Right atrium auricular region (tissue), 2 donors: ENCODE measurements around the gene FAM78A. TPM values are rescaled to one million over a fixed set of nuclear protein-coding genes. Genes with fewer than 3 reads are reported as not detected.

ENCODE experiments used
- DNase-seq: peaks from one replicate; pipeline ENCODE4 v3.0.0-alpha.2; 2019; ENCODE audit warnings: low spot score
- H3K27ac ChIP-seq, 2 donors: fragments of 200-600 bp; sonication (generic); 1 replicate in 1 of 2; 2 replicates in 1 of 2; pipeline ENCODE4 v1.5.1; 2016 to 2019
- H3K27me3 ChIP-seq, 2 donors: fragments of 200-600 bp; sonication (generic); one replicate each; pipeline versions ENCODE4 v1.5.1 to v1.6.0; 2017 to 2019
- H3K36me3 ChIP-seq: fragments of 200-600 bp; sonication (generic); one replicate; pipeline ENCODE4 v1.5.1; 2016
- H3K4me1 ChIP-seq, 2 donors: fragments of 200-600 bp; sonication (generic); one replicate each; pipeline versions ENCODE4 v1.5.1 to v1.6.0; 2017 to 2019
- H3K4me3 ChIP-seq, 2 donors: fragments of 200-600 bp; sonication (generic); 1 replicate in 1 of 2; 2 replicates in 1 of 2; pipeline ENCODE4 v1.5.1; 2017 to 2019; ENCODE audit warnings: mild to moderate bottlenecking in 1 of 2, moderate library complexity in 1 of 2
- H3K9me3 ChIP-seq, 2 donors: fragments of 200-600 bp; sonication (generic); one replicate each; pipeline ENCODE4 v1.5.1; 2019
- total RNA-seq, 2 donors: library from RNA; depleted of rRNA; stranded (reverse); fragments of >200 nt; gene quantifications; one replicate each; pipeline ENCODE4 v1.1.0, GENCODE V29; 2016
- TF ChIP-seq, protein P1 (sequence below), 2 donors: fragments of 200-600 bp; sonication (generic); IDR thresholded peaks; one replicate each; pipeline ENCODE4 v1.5.1; 2019; ENCODE audit warnings: antibody characterized with exemption in 2 of 2

FAM78A gene
- total RNA-seq, 2 donors from 2014 or later, result 31.8 to 55.3 TPM

DNA sequence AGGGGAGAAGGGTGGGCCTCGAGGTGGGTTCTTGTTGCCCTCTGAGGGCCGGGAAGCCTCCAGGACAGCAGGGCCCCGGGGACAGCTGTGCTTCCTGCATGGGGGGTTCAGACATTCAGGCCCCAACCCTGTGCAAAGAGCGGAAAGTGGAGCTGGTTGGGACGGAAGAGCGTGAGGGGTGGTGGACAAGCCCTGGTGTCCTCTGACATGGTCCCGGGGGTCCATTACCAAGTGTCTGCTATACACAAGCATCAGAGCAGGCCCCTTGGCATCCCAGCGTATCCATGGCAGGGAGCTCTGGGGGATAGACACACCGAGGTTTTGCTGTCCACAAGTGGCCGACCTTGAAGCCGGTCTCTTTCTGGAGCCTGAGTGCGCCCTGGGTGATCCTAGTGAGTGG lies 22.5 kb upstream of the FAM78A start:
- TF ChIP-seq, protein P1, sequence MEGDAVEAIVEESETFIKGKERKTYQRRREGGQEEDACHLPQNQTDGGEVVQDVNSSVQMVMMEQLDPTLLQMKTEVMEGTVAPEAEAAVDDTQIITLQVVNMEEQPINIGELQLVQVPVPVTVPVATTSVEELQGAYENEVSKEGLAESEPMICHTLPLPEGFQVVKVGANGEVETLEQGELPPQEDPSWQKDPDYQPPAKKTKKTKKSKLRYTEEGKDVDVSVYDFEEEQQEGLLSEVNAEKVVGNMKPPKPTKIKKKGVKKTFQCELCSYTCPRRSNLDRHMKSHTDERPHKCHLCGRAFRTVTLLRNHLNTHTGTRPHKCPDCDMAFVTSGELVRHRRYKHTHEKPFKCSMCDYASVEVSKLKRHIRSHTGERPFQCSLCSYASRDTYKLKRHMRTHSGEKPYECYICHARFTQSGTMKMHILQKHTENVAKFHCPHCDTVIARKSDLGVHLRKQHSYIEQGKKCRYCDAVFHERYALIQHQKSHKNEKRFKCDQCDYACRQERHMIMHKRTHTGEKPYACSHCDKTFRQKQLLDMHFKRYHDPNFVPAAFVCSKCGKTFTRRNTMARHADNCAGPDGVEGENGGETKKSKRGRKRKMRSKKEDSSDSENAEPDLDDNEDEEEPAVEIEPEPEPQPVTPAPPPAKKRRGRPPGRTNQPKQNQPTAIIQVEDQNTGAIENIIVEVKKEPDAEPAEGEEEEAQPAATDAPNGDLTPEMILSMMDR (IDR thresholded peaks at IDR 0.05), result no peak
- H3K4me1 ChIP-seq, result peaks cover 0 to 56% of the 10 kb centered on the region in 2 donors
- no peak overlapping the region for H3K4me3 ChIP-seq
- H3K36me3 ChIP-seq, result peaks cover 10% of the 10 kb centered on the region
- no peak for DNase-seq
- no peaks in the 10 kb centered on the region for H3K27me3 ChIP-seq
- no peaks in the 10 kb centered on the region for H3K9me3 ChIP-seq
- peak overlapping the region; percentile 87 to 93 for H3K27ac ChIP-seq

DNA sequence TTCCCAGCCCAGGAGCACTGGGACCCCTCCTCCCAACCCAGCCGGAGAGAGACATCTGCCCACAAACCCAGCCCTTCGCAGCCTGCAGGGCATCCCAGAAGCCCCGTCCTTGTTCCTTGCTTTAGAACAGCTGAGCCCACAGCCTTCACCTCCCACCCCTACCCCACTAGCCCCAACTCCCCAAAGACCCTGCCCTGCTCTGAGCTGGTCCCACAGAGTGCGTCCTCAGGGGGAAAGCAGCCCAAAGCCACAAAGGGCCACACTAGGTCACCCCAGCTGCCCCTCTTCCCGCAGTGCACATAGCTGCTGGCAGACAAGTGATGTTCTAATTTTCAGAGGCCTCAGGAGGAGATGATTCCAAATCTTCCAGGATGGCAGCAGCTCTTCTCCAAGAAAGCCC lies 22.0 kb upstream of the FAM78A start:
- peaks cover 0 to 57% of the 10 kb centered on the region in 2 donors for H3K4me1 ChIP-seq
- TF ChIP-seq, protein P1 (IDR thresholded peaks at IDR 0.05), result no peak
- no peak for DNase-seq

DNA sequence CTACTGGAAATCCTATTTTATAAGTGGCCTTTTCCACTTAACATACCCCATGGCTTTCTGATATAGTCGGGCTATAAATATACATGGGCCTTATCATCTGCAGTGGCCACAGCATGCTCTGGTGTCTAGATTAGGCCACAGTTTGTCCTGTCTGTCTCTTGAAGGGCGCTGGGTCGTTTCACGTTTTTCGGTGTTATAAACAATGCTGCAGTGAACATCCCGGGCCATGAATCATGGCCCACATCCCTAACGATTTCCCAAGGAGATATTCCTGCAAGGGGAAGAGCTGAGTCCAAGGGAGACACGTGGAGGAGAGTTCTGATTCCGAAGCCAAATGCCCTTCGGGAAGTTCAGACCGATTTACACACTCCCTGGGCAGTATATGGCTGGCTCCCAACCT lies 21.6 kb upstream of the FAM78A start:
- Histone ChIP-seq H3K27ac (peak overlapping the region; percentile 87 to 93), H3K4me3 (no peak overlapping the region), H3K36me3 (peaks cover 14% of the 10 kb centered on the region), H3K27me3 (no peaks in the 10 kb centered on the region), H3K4me1 (peaks cover 0 to 59% of the 10 kb centered on the region in 2 donors), H3K9me3 (no peaks in the 10 kb centered on the region)
- TF ChIP-seq, protein P1 (IDR thresholded peaks at IDR 0.05), result no peak
- DNase-seq, result no peak

More for the DNA sequence above, 22.0 kb upstream of the FAM78A start:
- H3K27ac ChIP-seq, result peak overlapping the region; percentile 87 to 93
- peaks cover 10% of the 10 kb centered on the region for H3K36me3 ChIP-seq
- no peaks in the 10 kb centered on the region for H3K9me3 ChIP-seq
- no peaks in the 10 kb centered on the region for H3K27me3 ChIP-seq
- H3K4me3 ChIP-seq, result no peak overlapping the region

DNA sequence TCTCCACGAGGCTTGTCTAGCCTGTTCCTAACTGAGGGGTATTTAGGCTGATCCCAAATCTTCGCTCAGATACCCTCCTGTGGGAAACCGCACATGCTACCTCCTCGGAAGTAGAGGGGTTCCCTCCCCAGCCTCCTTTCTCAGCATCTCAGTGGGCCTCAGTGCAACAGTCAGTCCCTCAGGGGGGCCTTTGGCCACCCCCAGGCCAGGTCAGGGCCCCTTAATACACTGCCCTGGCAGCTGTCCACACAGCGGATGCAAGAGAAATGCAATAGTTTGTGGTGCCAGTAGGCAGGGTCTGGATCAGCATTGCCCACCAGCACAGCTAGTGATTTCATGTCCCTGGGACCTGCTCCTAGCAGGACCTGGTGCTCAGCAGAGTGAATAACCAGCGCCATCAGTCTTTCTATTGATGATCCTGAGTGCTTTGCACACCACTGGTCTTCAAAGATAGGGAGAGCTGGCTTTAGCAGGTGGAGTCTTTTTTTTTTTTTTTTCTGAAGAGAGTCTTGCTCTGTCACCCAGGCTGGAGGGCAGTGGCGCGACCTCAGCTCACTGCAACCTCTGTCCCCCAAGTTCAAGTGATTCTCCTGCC lies 20.7 kb upstream of the FAM78A start:
- Histone ChIP-seq H3K27ac (peak overlapping the region; percentile 87 to 93), H3K4me1 (peaks cover 0 to 58% of the 10 kb centered on the region in 2 donors)
- TF ChIP-seq, protein P1 (IDR thresholded peaks at IDR 0.05), result no peak

DNA sequence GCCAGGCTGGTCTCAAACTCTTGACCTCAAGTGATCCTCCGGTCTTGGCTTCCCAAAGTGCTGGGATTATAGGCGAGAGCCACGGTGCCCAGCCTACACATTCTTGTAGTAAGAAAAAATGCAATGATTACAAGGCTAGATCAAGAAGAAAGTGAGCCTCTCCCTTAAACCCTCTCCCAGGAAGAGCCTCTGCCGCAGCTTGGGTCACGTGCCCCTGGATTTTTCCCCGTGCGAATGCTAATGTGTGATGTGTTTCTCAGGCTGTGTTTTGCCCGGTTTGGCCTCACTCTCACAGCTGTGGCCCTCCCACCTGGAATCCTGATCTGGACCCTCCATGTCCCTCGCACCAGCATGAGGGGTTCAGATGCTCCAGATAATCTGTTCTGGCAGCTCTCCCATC lies 20.1 kb upstream of the FAM78A start:
- Histone ChIP-seq H3K36me3 (peaks cover 17% of the 10 kb centered on the region), H3K9me3 (no peaks in the 10 kb centered on the region), H3K27ac (peak overlapping the region; percentile 87 to 93), H3K4me1 (peaks cover 0 to 60% of the 10 kb centered on the region in 2 donors), H3K27me3 (no peaks in the 10 kb centered on the region), H3K4me3 (no peak overlapping the region)
- TF ChIP-seq, protein P1 (IDR thresholded peaks at IDR 0.05), result no peak
- DNase-seq, result no peak

More for the DNA sequence above, 20.7 kb upstream of the FAM78A start:
- no peak overlapping the region for H3K4me3 ChIP-seq
- no peaks in the 10 kb centered on the region for H3K9me3 ChIP-seq
- H3K27me3 ChIP-seq, result no peaks in the 10 kb centered on the region
- DNase-seq, result no peak
- peaks cover 17% of the 10 kb centered on the region for H3K36me3 ChIP-seq

DNA sequence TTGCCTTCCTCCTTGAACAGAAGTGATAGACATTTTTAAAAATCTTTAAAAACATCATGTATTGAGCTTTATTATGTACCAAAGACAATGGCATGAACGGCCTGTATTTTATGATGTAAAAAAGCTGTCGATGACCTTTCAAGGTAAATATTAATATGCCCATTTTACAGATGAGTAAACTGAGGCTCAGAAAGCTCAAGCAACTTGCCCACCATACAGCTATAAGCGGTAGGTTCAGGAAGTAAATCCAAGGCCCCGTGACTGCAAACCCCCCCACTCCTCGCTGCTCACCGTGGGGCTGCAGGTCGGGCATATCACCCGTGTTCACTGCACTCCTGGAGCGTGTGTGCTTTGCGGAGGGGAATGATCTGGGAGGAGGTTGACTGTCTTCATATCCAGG lies 16.6 kb upstream of the FAM78A start:
- TF ChIP-seq, protein P1 (IDR thresholded peaks at IDR 0.05), result no peak
- peak overlapping the region; percentile 87 to 93 for H3K27ac ChIP-seq
- peak overlapping the region in 1 of 2 donors; percentile 60 for H3K4me3 ChIP-seq
- peaks cover 17% of the 10 kb centered on the region for H3K36me3 ChIP-seq
- H3K4me1 ChIP-seq, result peaks cover 0 to 67% of the 10 kb centered on the region in 2 donors
- no peak for DNase-seq
- H3K9me3 ChIP-seq, result no peaks in the 10 kb centered on the region
- no peaks in the 10 kb centered on the region for H3K27me3 ChIP-seq
